ENCODE data around the gene ADAMTS17. TPM values are rescaled to one million over a fixed set of nuclear protein-coding genes. Genes with fewer than 3 reads are reported as not detected.

Gene ADAMTS17
- total and polyA plus RNA-seq, 3 donors from 2014 or later = 6.8 to 17.8 (median 12.4) TPM

GRCh38 chr15:100038736-100039135, 303.0 kb downstream of the ADAMTS17 start:
- DNase-seq = no peak
- intact Hi-C loops (cut with DNase I; ENCODE audit: low total_unique reads) = no loop called here
- H3K4me1 ChIP-seq = no peaks in the 10 kb centered on the region
- WGBS, 2 donors = 78 to 89% methylated on average over 5 of the region's 5 CpGs
- TF ChIP-seq POLR2A (IDR thresholded peaks at IDR 0.05) = no peak
- TF ChIP-seq CTCF (IDR thresholded peaks at IDR 0.05) = no peak
- no peak overlapping the region for H3K4me3 ChIP-seq
- H3K27ac ChIP-seq = no peak overlapping the region
- no peaks in the 10 kb centered on the region for H3K36me3 ChIP-seq (ENCODE audit: low read depth, missing control alignments)
- no peaks in the 10 kb centered on the region for H3K9me3 ChIP-seq
- H3K27me3 ChIP-seq = no peaks in the 10 kb centered on the region

GRCh38 chr15:100037901-100038300, 303.9 kb downstream of the ADAMTS17 start:
- intact Hi-C loops (cut with DNase I; ENCODE audit: low total_unique reads) = no loop called here
- TF ChIP-seq POLR2A (IDR thresholded peaks at IDR 0.05) (no peak), CTCF (IDR thresholded peaks at IDR 0.05) (no peak)
- no peaks in the 10 kb centered on the region for H3K36me3 ChIP-seq (ENCODE audit: low read depth, missing control alignments)
- H3K4me1 ChIP-seq = no peaks in the 10 kb centered on the region
- no peak overlapping the region for H3K27ac ChIP-seq
- no peaks in the 10 kb centered on the region for H3K9me3 ChIP-seq
- DNase-seq = no peak
- no peak overlapping the region for H3K4me3 ChIP-seq
- WGBS, 2 donors = 93 to 100% methylated on average over 2 of the region's 2 CpGs
- no peaks in the 10 kb centered on the region for H3K27me3 ChIP-seq

GRCh38 chr15:100036015-100036414, 305.8 kb downstream of the ADAMTS17 start:
- no peaks in the 10 kb centered on the region for H3K4me1 ChIP-seq
- H3K36me3 ChIP-seq (ENCODE audit: low read depth, missing control alignments) = no peaks in the 10 kb centered on the region
- no peak for DNase-seq
- no peak overlapping the region for H3K27ac ChIP-seq
- intact Hi-C loops (cut with DNase I; ENCODE audit: low total_unique reads) = no loop called here
- H3K9me3 ChIP-seq = no peaks in the 10 kb centered on the region
- 95 to 97% methylated on average over 6 of the region's 6 CpGs for WGBS, 2 donors
- TF ChIP-seq POLR2A (IDR thresholded peaks at IDR 0.05) (no peak), CTCF (IDR thresholded peaks at IDR 0.05) (no peak)
- H3K4me3 ChIP-seq = no peak overlapping the region
- H3K27me3 ChIP-seq = no peaks in the 10 kb centered on the region

- Histone ChIP-seq H3K27me3 (no peaks in the 10 kb centered on the region), H3K36me3 (ENCODE audit: low read depth, missing control alignments) (no peaks in the 10 kb centered on the region), H3K9me3 (no peaks in the 10 kb centered on the region), H3K27ac (no peak overlapping the region), H3K4me1 (no peaks in the 10 kb centered on the region), H3K4me3 (no peak overlapping the region)
- intact Hi-C loops (cut with DNase I; ENCODE audit: low total_unique reads) = no loop called here
- DNase-seq = no peak
- TF ChIP-seq POLR2A (IDR thresholded peaks at IDR 0.05) (no peak), CTCF (IDR thresholded peaks at IDR 0.05) (no peak)
- 68 to 83% methylated on average over 2 to 7 of the region's 7 CpGs for WGBS, 2 donors
These were observed 307.6 kb downstream of the ADAMTS17 start for GRCh38 chr15:100034191-100034590.

GRCh38 chr15:100033140-100033857, 308.5 kb downstream of the ADAMTS17 start:
- Histone ChIP-seq H3K27ac (no peak overlapping the region), H3K4me1 (no peaks in the 10 kb centered on the region), H3K9me3 (no peaks in the 10 kb centered on the region), H3K4me3 (no peak overlapping the region), H3K27me3 (no peaks in the 10 kb centered on the region), H3K36me3 (ENCODE audit: low read depth, missing control alignments) (no peaks in the 10 kb centered on the region)
- TF ChIP-seq CTCF (IDR thresholded peaks at IDR 0.05) (no peak), POLR2A (IDR thresholded peaks at IDR 0.05) (no peak)
- 69 to 73% methylated on average over 5 of the region's 5 CpGs for WGBS, 2 donors
- intact Hi-C loops (cut with DNase I; ENCODE audit: low total_unique reads) = no loop called here
- no peak for DNase-seq

Data from testis (tissue), 3 donors.